ENCODE results near the gene SCYGR3.

The SCYGR3 gene, protein sequence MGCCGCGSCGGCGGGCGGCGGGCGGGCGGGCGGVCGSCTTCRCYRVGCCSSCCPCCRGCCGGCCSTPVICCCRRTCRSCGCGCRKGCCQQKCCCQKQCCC

DNA sequence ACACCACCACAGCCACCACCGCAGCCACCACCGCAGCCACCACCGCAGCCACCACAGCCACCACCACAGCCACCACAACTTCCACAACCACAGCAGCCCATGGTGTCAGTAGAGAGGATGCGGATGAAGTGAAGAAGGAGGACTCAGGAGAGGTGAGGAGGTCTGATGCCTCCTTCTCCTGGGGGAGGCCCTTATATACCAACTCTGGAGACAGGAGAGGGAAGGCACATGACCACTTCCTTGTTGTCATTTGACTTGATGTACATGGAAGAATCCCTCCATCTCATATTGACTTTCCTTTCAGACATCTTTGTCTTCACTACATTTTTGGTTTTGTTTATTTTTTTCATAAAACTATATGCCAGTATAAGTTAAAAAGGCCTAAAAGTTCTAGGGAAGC, at the start of gene SCYGR3:
SCYGR3 (minus strand) TSS at position 101 of the 400 bp plus-strand sequence; CDS start at position 101, 0 bp downstream.
- DNase-seq (ENCODE audit: low spot score), result no peak

DNA sequence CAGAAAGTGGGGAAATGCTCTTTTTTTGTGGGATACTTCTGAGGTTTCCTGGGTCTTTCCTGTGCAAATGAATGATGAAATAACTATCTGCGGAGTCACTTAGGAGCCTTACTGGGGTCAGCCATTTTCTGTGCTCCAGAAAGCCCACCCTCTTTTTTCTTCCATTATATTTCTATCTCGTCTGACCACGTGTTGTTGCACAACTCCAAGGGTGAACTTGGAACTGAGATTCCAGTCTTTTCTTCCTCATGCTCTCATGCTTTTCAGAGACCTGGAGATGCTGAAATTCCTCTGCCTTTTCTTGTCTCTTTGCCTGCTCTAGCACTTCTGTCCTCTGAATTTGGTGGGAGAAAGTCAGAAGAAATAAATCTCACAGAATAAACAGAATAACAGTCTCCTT, 47.2 kb upstream of the SCYGR3 start:
- DNase-seq (ENCODE audit: low spot score), result no peak

DNA sequence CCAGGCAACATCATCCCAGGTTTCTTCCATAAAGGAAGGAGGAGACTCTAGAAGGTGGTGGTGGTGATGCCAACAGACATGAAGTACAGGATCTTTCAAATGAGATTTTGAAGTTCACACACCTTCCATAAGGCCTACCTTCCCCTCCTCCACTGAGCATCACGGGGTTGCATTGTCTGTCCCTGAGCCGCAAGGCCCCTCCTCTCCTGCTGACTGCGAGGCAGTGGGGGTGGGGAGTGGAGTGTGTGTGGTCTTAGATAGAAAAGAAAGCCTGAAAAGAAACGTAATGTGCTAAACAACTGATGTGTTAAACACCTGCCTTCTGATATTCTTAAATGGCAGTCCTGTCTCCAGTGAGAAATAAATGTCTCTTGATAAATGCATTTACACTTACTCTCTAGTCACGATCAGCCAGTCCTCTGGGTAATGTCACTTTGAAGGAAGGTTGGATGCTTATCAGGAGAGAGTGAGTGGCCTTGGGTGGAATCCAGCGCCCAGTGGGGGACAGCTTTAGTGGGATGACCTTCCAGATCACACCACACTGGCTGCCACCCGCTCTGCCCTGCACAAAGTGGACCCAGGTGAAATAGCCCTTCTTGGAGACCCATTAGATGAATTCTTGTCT, 46.5 kb upstream of the SCYGR3 start:
- peak; percentile 58 for DNase-seq (ENCODE audit: low spot score)

DNA sequence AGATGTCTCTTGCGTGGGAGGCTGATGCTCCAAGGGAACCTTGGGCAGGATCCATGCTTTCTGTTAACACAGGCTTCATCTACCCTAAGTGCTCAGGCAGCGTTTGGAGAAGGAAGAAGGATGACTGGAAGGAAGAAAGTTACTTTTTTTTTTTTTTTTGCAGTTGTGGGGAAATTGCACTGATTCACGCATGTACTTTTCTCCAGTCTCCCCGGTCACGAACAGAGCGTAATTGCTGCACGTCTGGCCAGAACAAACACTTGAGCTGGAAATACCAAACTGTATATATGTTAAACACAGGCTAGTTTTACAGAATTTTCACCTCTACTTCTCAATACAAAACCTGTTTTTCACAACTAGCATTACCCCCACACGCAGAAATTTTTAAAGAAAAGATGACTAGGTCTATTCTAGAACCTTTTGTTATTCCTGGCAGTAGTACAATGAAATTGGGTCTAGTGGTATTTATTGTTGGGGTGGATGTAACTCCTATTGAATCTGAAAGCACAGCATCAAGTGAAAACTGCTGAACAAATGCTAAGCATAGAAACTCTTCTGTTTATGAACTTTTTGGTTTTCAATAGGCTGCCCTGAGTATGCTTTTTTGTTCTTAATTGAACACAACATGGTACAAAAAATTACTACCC, 42.7 kb upstream of the SCYGR3 start:
- DNase-seq (ENCODE audit: low spot score), result no peak

DNA sequence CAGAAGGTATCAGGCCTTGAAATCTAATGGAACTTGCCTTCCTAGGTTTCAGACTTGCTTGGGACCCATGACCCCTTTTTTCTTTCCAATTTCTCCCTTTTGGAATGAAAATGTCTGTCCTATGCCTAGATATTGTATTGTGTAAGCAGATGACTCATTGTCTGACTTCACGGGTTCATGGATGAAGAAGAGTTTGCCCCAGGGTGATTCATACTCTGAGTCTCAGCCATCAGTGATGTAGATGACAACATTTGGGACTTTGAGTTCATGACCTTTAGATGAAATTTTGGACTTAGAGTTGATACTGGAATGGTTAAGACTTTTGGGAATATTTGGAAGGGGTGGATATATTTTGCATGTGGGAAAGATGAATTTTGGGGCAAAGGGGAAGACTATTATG, 40.8 kb upstream of the SCYGR3 start:
- no peak for DNase-seq (ENCODE audit: low spot score)

DNA sequence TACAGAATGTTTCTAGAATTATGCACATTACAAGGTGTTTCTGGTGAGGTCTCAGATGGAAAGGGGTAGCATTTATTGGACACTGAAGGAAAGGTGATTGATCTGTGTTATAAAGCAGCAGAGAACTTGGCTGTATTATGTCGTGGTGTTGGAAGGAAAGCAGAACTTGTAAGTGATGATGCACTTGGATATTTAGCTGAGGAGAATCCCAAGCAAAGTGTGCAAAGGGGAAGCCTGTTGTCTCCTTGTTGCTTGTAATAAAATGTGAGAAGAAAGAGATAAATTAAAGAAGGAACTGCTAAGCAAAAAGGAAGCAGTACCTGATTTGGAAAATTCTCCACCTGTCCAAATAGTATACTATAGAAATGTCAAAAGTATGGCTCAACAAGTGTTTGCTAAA, 39.8 kb upstream of the SCYGR3 start:
- no peak for DNase-seq (ENCODE audit: low spot score)

DNA sequence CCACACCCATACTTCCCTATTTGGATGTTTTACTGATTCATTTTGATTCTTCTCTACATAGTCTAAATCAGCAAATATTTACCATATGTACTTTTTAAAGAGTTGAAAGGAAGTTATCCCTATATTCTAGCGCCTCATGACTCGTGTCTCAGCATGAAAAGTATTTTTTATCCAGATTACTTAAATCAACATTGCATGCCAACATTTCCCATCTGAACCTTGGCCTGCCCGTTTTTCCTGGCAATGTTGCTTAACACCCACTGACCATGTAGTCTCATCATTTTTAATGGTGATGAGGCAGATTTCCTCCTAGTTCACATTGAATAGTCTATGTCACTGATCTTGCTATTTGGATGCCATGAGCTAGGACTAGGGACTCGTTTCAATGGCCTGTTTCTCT, 38.8 kb upstream of the SCYGR3 start:
- no peak for DNase-seq (ENCODE audit: low spot score)

DNA sequence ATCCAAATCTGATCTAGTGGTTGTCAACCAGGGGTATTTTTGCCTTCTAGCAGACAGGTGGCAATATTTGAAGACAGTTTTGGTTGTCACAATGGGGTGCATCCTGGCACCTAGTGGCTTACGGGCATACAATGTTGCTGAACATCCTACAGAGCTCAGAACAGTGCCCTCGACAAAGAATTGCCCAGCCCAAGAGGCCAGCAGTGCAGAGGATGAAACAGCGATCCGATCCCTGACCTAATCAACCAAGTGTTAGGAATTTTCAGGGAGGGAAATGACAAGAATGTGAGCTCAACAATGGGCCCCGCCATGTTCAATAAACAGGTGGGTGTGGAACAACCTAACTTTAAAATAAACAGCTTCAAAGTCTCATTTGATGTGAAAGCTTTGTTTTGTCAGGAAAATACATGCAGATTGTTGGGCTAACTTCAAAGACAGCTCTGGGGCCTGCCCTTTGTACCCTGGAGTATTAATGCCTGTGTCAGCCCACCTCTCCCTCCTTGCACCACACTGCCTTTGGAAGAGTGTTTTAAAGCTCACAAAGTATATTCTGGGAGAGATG, 29.4 kb upstream of the SCYGR3 start:
- no peak for DNase-seq (ENCODE audit: low spot score)

DNA sequence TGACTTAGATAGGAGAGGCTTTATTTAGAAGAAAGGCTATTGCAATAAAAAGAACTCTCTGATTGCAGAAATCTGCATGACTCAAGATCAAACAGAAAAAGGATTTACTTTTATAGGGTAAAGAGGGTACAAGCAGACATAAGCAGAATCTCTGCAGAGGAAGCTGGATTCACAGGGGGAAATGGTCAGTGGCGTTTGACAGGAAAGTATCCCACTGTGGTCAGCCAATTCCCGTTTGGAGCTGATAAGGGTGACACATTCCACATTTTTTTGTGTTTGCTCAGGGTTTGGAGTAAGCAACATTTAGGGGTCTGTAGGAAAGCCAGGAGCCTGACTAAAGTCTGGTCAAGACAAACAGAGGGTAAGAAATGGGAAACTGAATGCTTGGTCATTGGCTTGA, 28.0 kb upstream of the SCYGR3 start:
- DNase-seq (ENCODE audit: low spot score), result no peak

DNA sequence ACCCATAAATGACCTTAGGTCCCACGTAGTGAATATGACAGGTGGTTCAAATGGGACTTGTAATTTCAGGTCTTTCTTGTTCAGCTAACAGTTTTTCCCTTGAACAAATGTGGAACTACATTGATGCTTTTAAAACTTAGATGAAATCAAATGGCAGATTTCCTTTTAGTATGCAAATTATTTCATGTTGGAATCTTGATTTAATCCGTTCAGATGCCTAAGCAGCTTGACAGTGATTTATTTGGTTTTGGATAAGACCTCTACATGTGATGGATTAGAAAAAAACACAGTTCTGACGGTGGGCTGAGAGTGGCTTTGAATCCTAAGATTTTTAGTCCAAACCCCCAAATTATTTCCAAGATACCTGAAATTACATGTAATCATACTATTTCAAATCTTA, 19.6 kb upstream of the SCYGR3 start:
- DNase-seq (ENCODE audit: low spot score), result no peak

DNA sequence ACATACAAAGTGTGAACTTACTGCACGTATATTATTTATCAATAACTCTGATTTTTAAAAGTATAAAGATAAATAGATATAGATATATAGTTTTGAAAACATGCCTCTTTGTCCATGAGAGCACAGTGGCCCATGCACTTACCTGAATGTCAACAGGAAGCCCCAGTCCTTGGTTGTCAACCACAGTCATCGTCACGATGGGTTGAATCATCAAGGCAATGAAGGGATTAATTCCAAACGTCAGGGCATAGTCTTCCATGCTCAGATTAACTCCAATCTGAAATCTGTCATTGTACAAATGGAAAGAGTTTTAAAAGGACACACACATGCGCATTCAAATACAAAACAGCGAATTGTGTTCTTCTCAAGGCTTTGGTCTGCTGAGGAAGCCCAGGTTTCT, 18.2 kb upstream of the SCYGR3 start:
- no peak for DNase-seq (ENCODE audit: low spot score)

DNA sequence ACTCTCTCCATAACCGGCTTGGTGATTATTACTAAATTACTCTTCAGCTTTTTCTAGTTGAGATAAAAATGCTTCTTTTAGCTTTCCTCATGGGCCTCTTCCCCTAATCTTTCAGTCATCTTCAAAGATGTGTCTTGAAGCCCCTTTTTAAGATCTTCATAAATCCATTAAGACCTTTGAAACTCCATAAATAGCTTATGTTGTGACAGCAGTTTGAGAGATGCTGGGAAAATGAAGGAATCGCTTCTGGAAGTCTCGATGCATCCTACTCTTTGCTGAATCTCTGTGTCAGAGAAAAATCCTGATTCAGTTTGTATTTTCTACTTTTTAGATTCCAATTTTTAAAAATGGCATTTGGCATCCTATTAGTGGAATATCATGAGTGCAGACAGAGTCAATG, 15.7 kb upstream of the SCYGR3 start:
- no peak for DNase-seq (ENCODE audit: low spot score)

DNA sequence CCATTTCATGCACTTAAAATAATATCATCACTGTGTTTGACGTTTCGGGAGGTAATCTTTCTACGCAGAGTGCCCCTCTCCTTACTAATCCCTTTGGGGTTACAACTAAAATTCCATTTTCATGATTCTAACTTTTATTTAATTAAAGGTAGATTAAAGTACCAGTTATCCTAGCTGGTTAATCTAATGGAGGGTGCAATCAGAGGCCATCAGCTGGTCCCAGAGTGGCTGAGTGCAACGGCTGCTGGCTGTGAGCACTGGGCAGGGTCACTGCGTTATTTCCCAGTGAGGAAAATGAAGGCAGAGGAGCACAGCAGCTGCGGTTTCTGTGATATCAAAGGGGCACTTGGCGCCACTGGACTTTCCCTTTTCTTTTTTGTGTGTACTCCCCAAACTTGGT, 14.8 kb upstream of the SCYGR3 start:
- no peak for DNase-seq (ENCODE audit: low spot score)

DNA sequence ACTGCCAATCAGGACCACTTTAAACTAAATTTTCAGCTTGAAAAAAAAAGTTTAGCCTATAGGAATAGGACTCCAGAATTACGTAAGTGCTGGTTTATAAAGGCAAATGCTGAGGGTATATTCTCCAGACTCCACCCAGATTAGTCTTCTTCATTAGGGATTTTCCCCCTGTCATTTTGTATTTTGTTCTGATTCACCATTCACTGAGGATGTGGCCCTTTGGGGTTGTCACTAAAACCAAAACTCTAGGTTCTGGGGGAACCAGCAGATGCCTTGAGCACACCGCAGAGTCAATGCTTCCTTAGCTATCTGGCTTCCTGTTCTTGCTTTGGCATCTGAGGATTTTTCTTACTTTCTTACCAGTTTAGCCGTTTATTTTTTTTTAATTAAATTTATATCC, 13.1 kb upstream of the SCYGR3 start:
- DNase-seq (ENCODE audit: low spot score), result no peak

DNA sequence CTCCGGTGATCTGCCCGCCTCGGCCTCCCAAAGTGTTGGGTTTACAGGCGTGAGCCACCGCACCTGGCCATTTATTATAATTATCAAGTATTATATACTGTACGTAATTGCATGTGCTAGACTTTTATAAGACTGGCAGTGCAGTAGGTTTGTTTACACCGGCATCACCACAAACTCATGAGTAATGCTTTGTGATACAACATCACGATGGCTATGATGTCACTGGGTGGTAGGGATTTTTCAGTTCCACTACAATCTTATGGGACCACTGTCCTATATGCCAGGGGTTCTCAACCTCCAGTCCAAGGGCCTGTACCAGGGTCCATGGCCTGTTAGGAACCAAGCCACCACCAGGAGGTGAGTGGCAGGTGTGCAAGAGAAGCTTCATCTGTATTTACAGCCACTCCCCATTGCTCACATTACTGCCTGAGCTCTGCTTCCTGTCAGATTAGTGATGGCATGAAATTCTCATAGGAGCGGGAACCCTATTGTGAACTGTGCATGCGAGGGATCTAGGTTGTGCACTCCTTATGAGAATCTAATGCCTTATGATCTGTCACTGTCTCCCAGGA, 12.0 kb upstream of the SCYGR3 start:
- no peak for DNase-seq (ENCODE audit: low spot score)

DNA sequence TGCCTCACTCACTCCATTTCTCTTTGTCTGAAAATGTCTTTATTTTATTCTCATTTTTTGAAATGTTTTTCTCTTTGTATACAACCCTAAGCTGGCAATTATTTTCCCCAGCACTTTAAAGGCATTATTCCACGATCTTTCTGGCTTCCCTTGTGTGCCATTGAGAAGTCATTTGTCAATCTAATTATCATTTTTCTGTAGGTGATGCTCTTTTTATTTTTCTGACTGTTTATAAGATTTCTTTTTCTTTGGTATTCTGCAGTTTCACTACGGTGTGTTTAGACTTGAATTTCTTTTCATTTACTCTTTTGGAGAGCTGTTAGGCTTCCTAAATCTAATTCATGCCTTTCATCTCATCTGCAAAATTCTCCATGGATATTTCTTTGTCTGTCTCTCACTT, 10.8 kb upstream of the SCYGR3 start:
- DNase-seq (ENCODE audit: low spot score), result no peak

DNA sequence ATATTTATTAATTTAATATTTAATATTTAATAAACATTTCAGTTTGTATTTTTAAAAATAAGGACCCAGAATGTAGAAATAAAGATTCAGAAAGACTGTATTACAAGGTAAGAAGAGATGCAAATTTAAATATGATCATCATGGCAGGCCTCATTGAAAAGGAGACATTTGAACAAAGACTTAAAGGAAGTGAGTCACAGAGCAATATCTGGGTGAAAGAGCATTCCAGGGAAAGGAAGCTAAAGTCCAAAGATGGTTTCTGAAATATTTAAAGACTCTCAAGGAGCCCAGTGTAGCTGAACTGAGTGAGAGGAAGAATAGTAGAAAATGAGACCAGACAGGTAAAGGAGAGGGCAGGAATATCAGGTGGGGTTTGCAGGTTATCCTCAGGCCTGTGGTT, 8.6 kb upstream of the SCYGR3 start:
- DNase-seq (ENCODE audit: low spot score), result no peak

DNA sequence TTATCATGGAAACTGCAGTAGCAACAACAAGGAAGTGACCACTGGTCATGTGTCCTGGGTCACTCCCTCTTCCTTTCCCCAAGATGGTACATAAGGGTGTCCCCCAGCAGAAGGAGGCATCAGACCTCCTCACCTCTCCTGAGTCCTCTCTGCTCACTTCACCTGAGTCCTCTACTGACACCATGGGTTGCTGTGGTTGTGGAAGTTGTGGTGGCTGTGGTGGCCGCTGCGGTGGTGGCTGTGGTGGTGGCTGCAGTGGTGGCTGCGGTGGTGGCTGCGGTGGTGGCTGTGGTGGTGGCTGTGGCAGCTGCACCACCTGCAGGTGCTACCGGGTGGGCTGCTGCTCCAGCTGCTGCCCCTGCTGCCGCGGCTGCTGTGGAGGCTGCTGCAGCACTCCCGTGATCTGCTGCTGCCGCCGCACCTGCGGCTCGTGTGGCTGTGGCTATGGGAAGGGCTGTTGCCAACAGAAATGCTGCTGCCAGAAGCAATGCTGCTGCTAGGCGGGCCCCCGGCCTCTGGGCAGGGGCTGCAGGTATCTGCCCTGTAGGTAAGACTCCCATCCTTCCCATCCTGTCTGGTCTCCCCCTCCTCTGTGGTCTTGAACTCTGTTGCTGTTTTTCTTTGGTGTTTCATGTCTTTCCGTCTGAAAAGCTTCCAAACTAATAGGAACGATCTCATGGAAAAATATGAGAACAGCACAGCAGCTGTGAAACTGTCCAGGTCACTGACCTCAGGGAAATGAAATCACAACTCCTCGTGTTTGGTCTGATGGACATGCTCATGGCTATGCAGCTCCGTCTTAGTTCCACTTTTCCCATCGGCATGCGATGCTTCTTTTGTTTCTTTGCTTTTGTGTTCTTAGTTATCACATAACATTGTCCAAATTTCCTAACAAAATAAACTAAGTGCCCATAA, 2.9 kb upstream of the SCYGR3 start, which contains the start of gene SCYGR4:
SCYGR4 (plus strand) TSS at position 183 of the 915 bp plus-strand sequence; CDS start at position 183, 0 bp downstream.
- no peak for DNase-seq (ENCODE audit: low spot score)

DNA sequence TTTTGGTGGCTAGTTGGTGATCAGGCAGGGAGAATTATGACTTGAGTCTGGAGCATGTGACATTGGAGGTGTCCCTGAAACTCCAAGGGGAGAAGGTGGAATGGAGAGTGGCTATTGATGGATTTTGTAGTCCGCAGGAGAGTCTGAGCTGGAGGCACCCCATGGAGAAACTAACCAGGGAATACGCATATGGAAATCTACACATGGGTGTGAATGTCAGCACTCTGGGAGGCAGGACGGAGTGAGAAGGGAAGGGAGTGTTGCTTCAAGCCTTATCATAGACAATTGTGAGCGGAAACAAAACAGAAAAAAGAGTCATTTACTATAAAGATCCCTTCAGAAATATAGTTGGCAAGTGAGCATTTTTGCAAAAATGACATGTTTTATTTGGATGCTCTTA, 2.0 kb upstream of the SCYGR3 start:
- no peak for DNase-seq (ENCODE audit: low spot score)

DNA sequence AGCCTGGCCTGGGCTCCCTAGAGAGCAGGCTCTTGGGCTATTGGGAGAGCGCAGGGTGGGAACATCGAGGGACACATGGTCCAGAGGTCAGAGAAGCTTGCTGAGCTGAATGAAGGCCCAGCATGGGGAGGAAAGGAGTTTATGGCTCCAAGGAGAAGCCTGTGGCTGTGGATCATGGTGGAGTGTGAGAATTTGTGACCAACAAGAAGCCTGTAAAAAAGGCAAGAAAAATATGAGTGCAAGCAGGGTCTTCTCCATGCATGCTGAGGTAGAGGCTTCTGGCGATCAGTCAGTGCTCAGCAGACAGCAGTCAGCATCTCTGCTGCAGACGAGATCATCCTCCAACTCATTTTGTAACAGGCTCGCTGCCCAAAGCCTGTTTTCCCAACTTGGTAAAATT, 1.3 kb upstream of the SCYGR3 start:
- DNase-seq (ENCODE audit: low spot score), result no peak

DNA sequence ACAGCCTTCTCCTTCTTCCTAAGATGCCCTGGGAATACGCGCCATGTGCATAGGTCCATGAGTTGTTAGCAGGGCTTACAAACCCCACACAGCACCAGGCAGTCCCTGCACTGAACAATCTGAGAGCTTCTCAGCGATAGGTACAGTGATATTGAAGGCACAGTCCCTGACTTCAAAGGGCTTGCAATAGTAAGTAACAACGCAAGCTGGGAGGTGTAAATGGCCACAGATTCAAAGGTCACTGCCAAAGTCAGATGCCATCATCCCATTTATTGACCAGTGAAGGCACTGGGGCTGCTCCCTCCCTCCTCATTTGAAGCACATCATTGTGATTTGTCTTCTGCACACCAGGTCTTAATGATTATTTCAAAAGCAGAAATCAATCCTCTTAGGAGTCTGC, 541 bp upstream of the SCYGR3 start:
- no peak for DNase-seq (ENCODE audit: low spot score)

DNA sequence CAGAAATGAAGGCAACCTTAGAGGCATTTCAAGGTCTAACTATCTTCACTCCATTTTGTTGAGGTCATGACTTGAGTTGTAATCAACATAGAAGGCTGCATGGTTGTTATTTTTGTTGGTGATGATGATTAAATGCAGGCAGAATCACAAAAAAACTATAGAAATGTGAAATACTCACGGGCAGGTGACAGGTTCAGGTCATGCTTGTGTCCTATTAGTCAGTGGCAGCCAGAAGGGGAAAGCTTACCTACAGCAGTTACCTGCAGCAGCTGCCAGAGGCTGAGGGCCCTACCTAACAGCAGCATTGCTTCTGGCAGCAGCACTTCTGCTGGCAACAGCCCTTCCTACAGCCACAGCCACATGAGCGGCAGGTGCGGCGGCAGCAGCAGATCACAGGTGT, 394 bp downstream of the SCYGR3 start:
- DNase-seq (ENCODE audit: low spot score), result no peak

Data from ecto neural progenitor cell (in vitro differentiated cells).